HepG2 (cell line): ENCODE data around the gene SMAD6. TPM values are rescaled to one million over a fixed set of nuclear protein-coding genes. Genes with fewer than 3 reads are reported as not detected.

Experiments used
- ATAC-seq: fragments of 200-7000 bp; cut with Tn5 transposase; 3 replicates; pipeline ENCODE4 v1.9.1; 2020; ENCODE audit warnings: mild to moderate bottlenecking, moderate library complexity
- BruUV-seq: library from RNA; stranded (reverse); fragments of 400-500 nt; replicated peaks from 2 replicates; lab custom pipeline; 2021; lab: Mats Ljungman, UMichigan
- CTCF ChIA-PET: fragments of 300-600 bp; formaldehyde crosslinking; extraction: SDS; loops from one replicate; lab custom pipeline; 2021; ENCODE audit warnings: low total read pairs, inconsistent platforms, low intra/inter-chr PET ratio; lab: Yijun Ruan, JAX
- POLR2A ChIA-PET: fragments of 350-600 bp; sonication (Branson Sonifier 250); formaldehyde crosslinking; loops from one replicate; lab custom pipeline; 2020; ENCODE audit warnings: antibody characterized with exemption, inconsistent platforms; lab: Yijun Ruan, JAX
- DNase-seq: peaks from one replicate; pipeline ENCODE4 v3.0.0-alpha.2; 2015; ENCODE audit warnings: low spot score
- FAIRE-seq: peaks from 3 replicates; lab custom pipeline; 2011; peaks lifted over from hg19 to GRCh38; lab: Jason Lieb, UNC
- H2AFZ ChIP-seq: one replicate; pipeline ENCODE4 v1.6.1; 2011; ENCODE audit warnings: low read length, inconsistent platforms
- H3K27ac ChIP-seq: fragments of 300-600 bp; 3 replicates; pipeline ENCODE4 v1.8.0; 2011; ENCODE audit warnings: mixed run types, mild to moderate bottlenecking, mixed read lengths, low read length, inconsistent platforms; ENCODE audit not compliant: insufficient read depth; ENCODE audit errors: extremely low read length
- H3K27me3 ChIP-seq, 2 experiments: fragments of 200-600 bp in 1 of 2; 2 replicates in 1 of 2; 3 replicates in 1 of 2; pipeline versions ENCODE4 v1.6.0 to v1.8.0; 2011; ENCODE audit warnings: low read length in 2 of 2, mild to moderate bottlenecking in 2 of 2, moderate library complexity in 2 of 2, inconsistent platforms in 1 of 2; ENCODE audit not compliant: insufficient read depth in 2 of 2, control insufficient read depth in 1 of 2
- H3K36me3 ChIP-seq, 2 experiments: fragments of 200-600 bp in 1 of 2; replicated peaks in 1 of 2; 2 replicates in 1 of 2; 3 replicates in 1 of 2; pipeline versions ENCODE4 v1.5.1 to v1.8.0; 2011; ENCODE audit warnings: low read length in 2 of 2, inconsistent platforms in 1 of 2; ENCODE audit not compliant: insufficient read depth in 2 of 2, control insufficient read depth in 1 of 2
- H3K4me1 ChIP-seq: 2 replicates; pipeline ENCODE4 v1.5.1; 2012; ENCODE audit warnings: low read length, inconsistent platforms; ENCODE audit not compliant: insufficient read depth
- H3K4me2 ChIP-seq: 2 replicates; pipeline ENCODE4 v1.6.0; 2011; ENCODE audit warnings: low read depth, low read length, inconsistent platforms
- H3K4me3 ChIP-seq, 3 experiments: fragments of 200-600 bp in 1 of 3; sonication (generic), shearing (Covaris generic) in 1 of 3; replicated peaks in 1 of 3; 2 replicates each; pipeline ENCODE4 v1.5.1; 2011 to 2016; ENCODE audit warnings: low read length in 3 of 3, inconsistent platforms in 2 of 3, low read depth in 2 of 3, mild to moderate bottlenecking in 2 of 3, control low read depth in 1 of 3, mixed read lengths in 1 of 3; ENCODE audit not compliant: insufficient read depth in 1 of 3
- H3K79me2 ChIP-seq: one replicate; pipeline ENCODE4 v1.6.1; 2011; ENCODE audit warnings: low read length, inconsistent platforms; ENCODE audit not compliant: insufficient read depth
- H3K9ac ChIP-seq: 2 replicates; pipeline ENCODE4 v1.6.0; 2011; ENCODE audit warnings: mild to moderate bottlenecking, low read depth, low read length, inconsistent platforms; ENCODE audit not compliant: insufficient read depth
- H3K9me3 ChIP-seq: 2 replicates; pipeline ENCODE4 v1.5.1; 2012; ENCODE audit warnings: mild to moderate bottlenecking, low read length
- H4K20me1 ChIP-seq: 2 replicates; pipeline ENCODE4 v1.6.0; 2011; ENCODE audit warnings: inconsistent platforms, mild to moderate bottlenecking, low read length, moderate library complexity; ENCODE audit not compliant: insufficient read depth
- ATF3 ChIP-seq: sonication (generic); formaldehyde crosslinking; IDR thresholded peaks from 2 replicates; pipeline ENCODE4 v1.4.0; 2020; ENCODE audit warnings: missing genetic modification reagents
- CC2D1A ChIP-seq: sonication (generic); formaldehyde crosslinking; IDR thresholded peaks from 2 replicates; pipeline ENCODE4 v1.8.1; 2023; ENCODE audit warnings: mild to moderate bottlenecking, missing genetic modification reagents
- EZH2 ChIP-seq: conservative IDR thresholded peaks from 2 replicates; pipeline ENCODE4 v1.6.1; 2012; ENCODE audit warnings: mild to moderate bottlenecking, low read depth, low read length, moderate library complexity
- HHEX ChIP-seq: IDR thresholded peaks from 2 replicates; pipeline ENCODE4 v1.6.1; 2016; ENCODE audit warnings: control low read depth
- HNRNPLL ChIP-seq: fragments of 200-400 bp; formaldehyde crosslinking; IDR thresholded peaks from 2 replicates; pipeline ENCODE4 v1.6.1; 2017; ENCODE audit warnings: mild to moderate bottlenecking, low read depth, low read length; ENCODE audit not compliant: poor library complexity, severe bottlenecking
- MEIS1 ChIP-seq: sonication (generic); formaldehyde crosslinking; IDR thresholded peaks from 2 replicates; pipeline ENCODE4 v1.9.0; 2021; ENCODE audit warnings: mild to moderate bottlenecking, missing genetic modification reagents, moderate library complexity, borderline replicate concordance
- NFYB ChIP-seq: sonication (generic); formaldehyde crosslinking; IDR thresholded peaks from 2 replicates; pipeline ENCODE4 v1.4.0; 2020; ENCODE audit warnings: missing genetic modification reagents
- PITX1 ChIP-seq: sonication (generic); formaldehyde crosslinking; IDR thresholded peaks from 2 replicates; pipeline ENCODE4 v1.5.1; 2020; ENCODE audit warnings: mild to moderate bottlenecking, missing genetic modification reagents
- RAD21 ChIP-seq: fragments of 450-650 bp; formaldehyde crosslinking; IDR thresholded peaks from 2 replicates; pipeline ENCODE4 v1.5.0; 2020; ENCODE audit warnings: mild to moderate bottlenecking
- SP4 ChIP-seq: sonication (generic); formaldehyde crosslinking; IDR thresholded peaks from 2 replicates; pipeline ENCODE4 v1.8.1; 2023; ENCODE audit warnings: mild to moderate bottlenecking, missing genetic modification reagents
- SRSF4 ChIP-seq: fragments of 200-400 bp; formaldehyde crosslinking; IDR thresholded peaks from one replicate; pipeline ENCODE4 v1.6.1; 2018; ENCODE audit warnings: mild to moderate bottlenecking, low read depth, low read length, moderate library complexity; ENCODE audit not compliant: poor library complexity, severe bottlenecking
- ZNF143 ChIP-seq: sonication (generic); formaldehyde crosslinking; IDR thresholded peaks from 2 replicates; pipeline ENCODE4 v1.4.0; 2020; ENCODE audit warnings: missing genetic modification reagents
- ZNF333 ChIP-seq: sonication (generic); formaldehyde crosslinking; IDR thresholded peaks from 2 replicates; pipeline ENCODE4 v1.4.0; 2020; ENCODE audit warnings: mild to moderate bottlenecking, missing genetic modification reagents, borderline replicate concordance
- ZNF468 ChIP-seq: sonication (generic); formaldehyde crosslinking; IDR thresholded peaks from 2 replicates; pipeline ENCODE4 v1.8.0; 2022; ENCODE audit warnings: mild to moderate bottlenecking, moderate library complexity, missing genetic modification reagents
- ZNF598 ChIP-seq: sonication (generic); formaldehyde crosslinking; IDR thresholded peaks from 2 replicates; pipeline ENCODE4 v1.5.1; 2020; ENCODE audit warnings: mild to moderate bottlenecking, missing genetic modification reagents, borderline replicate concordance
- WGBS: methylation state at CpG from one replicate; pipeline ENCODE4 v1.1.6; 2017; ENCODE audit warnings: low lambda C conversion rate; 5-methylcytosine and 5-hydroxymethylcytosine counted together
- in situ Hi-C: cut with HindIII; loops from 2 replicates; pipeline ENCODE4 v1.10.0; 2017; ENCODE audit warnings: low pct_unique_long_range_greater_than_20kb; ENCODE audit not compliant: extremely low pct_ligation_motif_present
- intact Hi-C: fragments of 100-400 bp; cut with micrococcal nuclease; formaldehyde crosslinking; loops from one replicate; pipeline ENCODE4 v1.10.0; 2022; ENCODE audit not compliant: unreplicated experiment
- polyA plus RNA-seq, 8 experiments: library from polyadenylated mRNA; depleted of rRNA in 3 of 8; stranded (reverse) in 7 of 8; unstranded in 1 of 8; fragments of >200 nt; fragmentation: Illumina TruSeq in 4 of 8; extraction: Trizol in 4 of 8; gene quantifications; 2 replicates each; pipeline versions ENCODE4 v1.2.1 to v1.2.3, GENCODE V29; 2011 to 2016; ENCODE audit warnings: low read depth in 4 of 8, missing spikeins in 1 of 8, mixed read lengths in 1 of 8; ENCODE audit not compliant: insufficient read depth in 1 of 8
- total RNA-seq, 5 experiments: library from RNA; depleted of rRNA; stranded (reverse); fragments of >200 nt; fragmentation: Illumina TruSeq; extraction: Trizol; gene quantifications; 2 replicates each; pipeline ENCODE4 v1.2.3, GENCODE V29; 2016; ENCODE audit warnings: low read depth in 1 of 5
- TF ChIP-seq, protein P1 (sequence below): sonication (generic); formaldehyde crosslinking; IDR thresholded peaks from 2 replicates; pipeline ENCODE4 v1.5.0; 2020; ENCODE audit warnings: mild to moderate bottlenecking, missing genetic modification reagents, borderline replicate concordance
- TF ChIP-seq, protein P2 (sequence below): IDR thresholded peaks from 2 replicates; pipeline ENCODE4 v1.6.1; 2012; ENCODE audit warnings: low read depth, low read length, improper control_type of control experiment

SMAD6 gene
- total and polyA plus RNA-seq, 2 of the 13 experiments (the other 11 are each of a cell fraction or from before 2014, with no cell fraction given), result 3.3 to 4.4 TPM

DNA sequence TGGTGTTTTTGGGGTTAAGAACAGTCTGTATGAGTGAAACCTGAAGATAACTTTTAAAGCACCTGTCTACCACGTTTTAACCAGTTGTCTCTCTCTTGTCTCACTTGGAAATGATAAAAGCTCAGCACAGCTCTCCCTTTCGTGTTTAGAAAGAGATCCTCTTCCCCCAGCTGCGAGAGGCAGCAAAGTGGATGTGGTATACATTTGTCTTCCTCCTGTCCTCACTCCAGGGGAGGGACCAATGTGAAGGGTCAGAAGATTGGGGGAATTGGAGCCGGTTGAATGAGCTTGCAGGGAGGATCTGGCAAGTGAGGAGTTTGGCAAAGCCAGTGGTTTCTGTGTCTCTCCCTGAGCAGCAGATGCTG is 14.6 kb downstream of the SMAD6 start:
- H3K9me3 ChIP-seq, result no peaks in the 10 kb centered on the region
- no peaks in the 10 kb centered on the region for H3K79me2 ChIP-seq
- H3K4me3 ChIP-seq, result no peak overlapping the region
- no peak overlapping the region for H2AFZ ChIP-seq
- intact Hi-C loops, result no loop called here
- ChIA-PET CTCF (no interaction called here), POLR2A (no interaction called here)
- no peak overlapping the region for H3K4me2 ChIP-seq
- H3K36me3 ChIP-seq, result peaks cover 0 to 26% of the 10 kb centered on the region in 2 experiments; a peak in 2 of 5 replicates
- BruUV-seq, result no TSS peak
- H3K27ac ChIP-seq, result no peak overlapping the region
- no peak for TF ChIP-seq PITX1 (CRISPR knock-in tag)
- no peak for TF ChIP-seq NFYB (CRISPR knock-in tag)
- TF ChIP-seq CC2D1A, result no peak
- TF ChIP-seq ZNF598, result no peak
- TF ChIP-seq HNRNPLL, result no peak
- no peak for TF ChIP-seq SRSF4
- no peak for TF ChIP-seq RAD21 (CRISPR knock-in tag)
- TF ChIP-seq HHEX (CRISPR knock-in tag), result no peak
- TF ChIP-seq ZNF143 (CRISPR knock-in tag), result no peak
- no peak for TF ChIP-seq SP4
- TF ChIP-seq, protein P1, sequence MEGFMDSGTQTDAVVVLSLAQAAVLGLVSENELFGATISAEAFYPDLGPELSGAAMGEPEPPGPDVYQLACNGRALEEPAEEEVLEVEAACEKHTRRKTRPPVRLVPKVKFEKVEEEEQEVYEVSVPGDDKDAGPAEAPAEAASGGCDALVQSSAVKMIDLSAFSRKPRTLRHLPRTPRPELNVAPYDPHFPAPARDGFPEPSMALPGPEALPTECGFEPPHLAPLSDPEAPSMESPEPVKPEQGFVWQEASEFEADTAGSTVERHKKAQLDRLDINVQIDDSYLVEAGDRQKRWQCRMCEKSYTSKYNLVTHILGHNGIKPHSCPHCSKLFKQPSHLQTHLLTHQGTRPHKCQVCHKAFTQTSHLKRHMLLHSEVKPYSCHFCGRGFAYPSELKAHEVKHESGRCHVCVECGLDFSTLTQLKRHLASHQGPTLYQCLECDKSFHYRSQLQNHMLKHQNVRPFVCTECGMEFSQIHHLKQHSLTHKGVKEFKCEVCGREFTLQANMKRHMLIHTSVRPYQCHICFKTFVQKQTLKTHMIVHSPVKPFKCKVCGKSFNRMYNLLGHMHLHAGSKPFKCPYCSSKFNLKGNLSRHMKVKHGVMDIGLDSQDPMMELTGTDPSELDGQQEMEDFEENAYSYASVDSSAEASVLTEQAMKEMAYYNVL (CRISPR knock-in tag), result no peak
- TF ChIP-seq, protein P2, sequence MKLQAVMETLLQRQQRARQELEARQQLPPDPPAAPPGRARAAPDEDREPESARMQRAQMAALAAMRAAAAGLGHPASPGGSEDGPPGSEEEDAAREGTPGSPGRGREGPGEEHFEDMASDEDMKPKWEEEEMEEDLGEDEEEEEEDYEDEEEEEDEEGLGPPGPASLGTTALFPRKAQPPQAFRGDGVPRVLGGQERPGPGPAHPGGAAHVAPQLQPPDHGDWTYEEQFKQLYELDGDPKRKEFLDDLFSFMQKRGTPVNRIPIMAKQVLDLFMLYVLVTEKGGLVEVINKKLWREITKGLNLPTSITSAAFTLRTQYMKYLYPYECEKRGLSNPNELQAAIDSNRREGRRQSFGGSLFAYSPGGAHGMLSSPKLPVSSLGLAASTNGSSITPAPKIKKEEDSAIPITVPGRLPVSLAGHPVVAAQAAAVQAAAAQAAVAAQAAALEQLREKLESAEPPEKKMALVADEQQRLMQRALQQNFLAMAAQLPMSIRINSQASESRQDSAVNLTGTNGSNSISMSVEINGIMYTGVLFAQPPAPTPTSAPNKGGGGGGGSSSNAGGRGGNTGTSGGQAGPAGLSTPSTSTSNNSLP, result no peak
- TF ChIP-seq ZNF468 (CRISPR knock-in tag), result no peak
- no peak for TF ChIP-seq EZH2
- no peak for TF ChIP-seq MEIS1 (CRISPR knock-in tag)
- no peak for TF ChIP-seq ZNF333 (CRISPR knock-in tag)
- no peak for TF ChIP-seq ATF3 (CRISPR knock-in tag)
- H3K4me1 ChIP-seq, result peaks cover 20% of the 10 kb centered on the region
- H3K27me3 ChIP-seq, result no peaks in the 10 kb centered on the region
- in situ Hi-C loops, result no loop called here
- H4K20me1 ChIP-seq, result no peaks in the 10 kb centered on the region
- 95% methylated on average over 4 of the region's 4 CpGs for WGBS
- H3K9ac ChIP-seq, result no peak overlapping the region
- no peak for ATAC-seq
- FAIRE-seq, result no peak
- DNase-seq, result no peak
